Endodermal cell (in vitro differentiated cells): Measurements from ENCODE around the gene LSAMP. TPM values are rescaled to one million over a fixed set of nuclear protein-coding genes. Genes with fewer than 3 reads are reported as not detected.

Source experiments
- DNase-seq: peaks from one replicate; pipeline ENCODE4 v3.0.0-alpha.2; 2017
- H3K27ac ChIP-seq: 2 replicates; pipeline ENCODE4 v1.5.1; 2013; ENCODE audit warnings: mild to moderate bottlenecking, low read depth, low read length, moderate library complexity
- H3K27me3 ChIP-seq: 2 replicates; pipeline ENCODE4 v1.6.1; 2013; ENCODE audit warnings: mild to moderate bottlenecking, low read length, moderate library complexity; ENCODE audit not compliant: insufficient read depth, control insufficient read depth, poor library complexity, severe bottlenecking
- H3K36me3 ChIP-seq: 2 replicates; pipeline ENCODE4 v1.7.0; 2013; ENCODE audit warnings: mild to moderate bottlenecking, low read length, moderate library complexity; ENCODE audit not compliant: control insufficient read depth, insufficient read depth
- H3K4me1 ChIP-seq: one replicate; pipeline ENCODE4 v1.7.0; 2013; ENCODE audit warnings: low read length; ENCODE audit not compliant: control insufficient read depth, insufficient read depth
- H3K4me3 ChIP-seq: 2 replicates; pipeline ENCODE4 v1.5.1; 2013; ENCODE audit warnings: mild to moderate bottlenecking, low read length, moderate library complexity
- H3K9ac ChIP-seq: 2 replicates; pipeline ENCODE4 v1.6.1; 2013; ENCODE audit warnings: mild to moderate bottlenecking, low read length, moderate library complexity; ENCODE audit not compliant: poor library complexity, severe bottlenecking; ENCODE audit errors: extremely low read depth
- H3K9me3 ChIP-seq: 2 replicates; pipeline ENCODE4 v1.6.1; 2013; ENCODE audit warnings: mild to moderate bottlenecking, low read length, moderate library complexity; ENCODE audit not compliant: control insufficient read depth
- H3K27ac Mint-ChIP-seq: 2 replicates; pipeline ENCODE4 v1.8.0; 2020; ENCODE audit warnings: mixed read lengths
- H3K27me3 Mint-ChIP-seq: 2 replicates; pipeline ENCODE4 v1.8.0; 2021; ENCODE audit warnings: mild to moderate bottlenecking, mixed read lengths; ENCODE audit not compliant: insufficient read depth
- H3K36me3 Mint-ChIP-seq: 2 replicates; pipeline ENCODE4 v1.8.0; 2020; ENCODE audit warnings: low read depth, mixed read lengths
- H3K4me1 Mint-ChIP-seq: 2 replicates; pipeline ENCODE4 v1.8.0; 2020; ENCODE audit warnings: mixed read lengths
- H3K4me3 Mint-ChIP-seq: 2 replicates; pipeline ENCODE4 v1.8.0; 2020; ENCODE audit warnings: mild to moderate bottlenecking, moderate library complexity, mixed read lengths
- H3K9me3 Mint-ChIP-seq: 2 replicates; pipeline ENCODE4 v1.8.0; 2020; ENCODE audit warnings: mild to moderate bottlenecking, mixed read lengths
- WGBS, 2 experiments: methylation state at CpG; one replicate each; pipeline versions ENCODE4 v1.1.5 to v1.1.7; 2013; ENCODE audit warnings: missing lambda C conversion rate in 2 of 2, mixed read lengths in 1 of 2; ENCODE audit not compliant: insufficient coverage in 1 of 2, insufficient read length in 1 of 2; 5-methylcytosine and 5-hydroxymethylcytosine counted together
- total RNA-seq, 2 donors: library from RNA; stranded (reverse); fragmentation: NEBNext Ultra II Directional in 1 of 2; extraction: Animal tissue kit (Norgen Biotek cat#: 25700) in 1 of 2; gene quantifications; 2 replicates in 1 of 2; 3 replicates in 1 of 2; pipeline ENCODE4 v1.2.1, GENCODE V29; 2021
- TF ChIP-seq, protein P1 (sequence below): fragments of 200-600 bp; sonication (generic); conservative IDR thresholded peaks from 2 replicates; pipeline ENCODE4 v1.5.0; 2021; ENCODE audit warnings: antibody characterized with exemption, mild to moderate bottlenecking

Gene LSAMP
- total RNA-seq, 2 donors from 2014 or later, result 4.4 to 10.2 TPM

DNA sequence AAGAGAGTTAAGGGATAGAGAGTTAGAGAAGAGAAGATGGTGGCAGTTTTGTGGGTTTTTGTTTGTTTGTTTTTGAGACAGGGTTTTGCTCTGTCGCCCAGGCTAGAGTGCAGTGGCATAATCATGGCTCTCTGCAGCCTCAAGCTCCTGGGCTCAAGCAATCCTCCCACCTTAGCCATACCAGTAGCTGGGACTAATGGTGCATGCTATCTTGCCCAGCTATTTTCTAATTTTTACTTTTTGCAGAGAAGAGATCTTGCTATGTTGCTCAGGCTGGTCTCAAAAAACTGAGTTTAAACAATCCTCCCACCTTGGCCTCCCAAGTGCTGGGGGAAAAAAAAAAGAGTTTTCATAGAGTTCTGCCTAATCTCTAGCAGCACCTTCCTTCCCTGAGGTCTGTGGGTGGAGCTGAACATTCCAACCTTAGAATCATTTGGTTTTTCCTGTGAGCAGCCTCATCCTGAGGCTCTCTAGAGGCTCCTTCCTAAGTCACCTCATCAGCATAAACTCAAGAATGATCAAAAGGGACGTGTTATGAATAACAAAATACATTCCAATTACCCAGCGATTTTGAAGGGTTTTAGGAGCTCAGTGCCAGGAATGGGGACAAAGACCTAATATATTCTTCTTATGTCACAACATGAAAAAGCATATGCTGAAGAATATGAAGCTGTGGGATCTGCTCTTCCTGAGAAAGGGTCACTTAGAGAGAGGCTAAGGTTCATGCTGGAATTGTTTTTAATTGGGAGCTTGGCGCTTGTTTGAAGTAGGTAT, 180.6 kb downstream of the LSAMP start:
- Histone ChIP-seq H3K9me3 (no peaks in the 10 kb centered on the region), H3K4me3 (no peak overlapping the region), H3K36me3 (no peaks in the 10 kb centered on the region), H3K4me1 (peaks cover 1% of the 10 kb centered on the region), H3K27me3 (no peaks in the 10 kb centered on the region), H3K9ac (no peak overlapping the region), H3K27ac (no peak overlapping the region)
- H3K4me3 Mint-ChIP-seq, result no peak overlapping the region
- no peaks in the 10 kb centered on the region for H3K9me3 Mint-ChIP-seq
- peaks cover 26% of the 10 kb centered on the region for H3K27me3 Mint-ChIP-seq
- peak; percentile 65 for DNase-seq
- no peaks in the 10 kb centered on the region for H3K36me3 Mint-ChIP-seq
- H3K27ac Mint-ChIP-seq, result no peak overlapping the region
- peaks cover 28% of the 10 kb centered on the region for H3K4me1 Mint-ChIP-seq
- 76% methylated on average over 4 of the region's 4 CpGs; no CpG with 5 or more reads in 1 of the 2 experiments for WGBS, 2 experiments
- TF ChIP-seq, protein P1, sequence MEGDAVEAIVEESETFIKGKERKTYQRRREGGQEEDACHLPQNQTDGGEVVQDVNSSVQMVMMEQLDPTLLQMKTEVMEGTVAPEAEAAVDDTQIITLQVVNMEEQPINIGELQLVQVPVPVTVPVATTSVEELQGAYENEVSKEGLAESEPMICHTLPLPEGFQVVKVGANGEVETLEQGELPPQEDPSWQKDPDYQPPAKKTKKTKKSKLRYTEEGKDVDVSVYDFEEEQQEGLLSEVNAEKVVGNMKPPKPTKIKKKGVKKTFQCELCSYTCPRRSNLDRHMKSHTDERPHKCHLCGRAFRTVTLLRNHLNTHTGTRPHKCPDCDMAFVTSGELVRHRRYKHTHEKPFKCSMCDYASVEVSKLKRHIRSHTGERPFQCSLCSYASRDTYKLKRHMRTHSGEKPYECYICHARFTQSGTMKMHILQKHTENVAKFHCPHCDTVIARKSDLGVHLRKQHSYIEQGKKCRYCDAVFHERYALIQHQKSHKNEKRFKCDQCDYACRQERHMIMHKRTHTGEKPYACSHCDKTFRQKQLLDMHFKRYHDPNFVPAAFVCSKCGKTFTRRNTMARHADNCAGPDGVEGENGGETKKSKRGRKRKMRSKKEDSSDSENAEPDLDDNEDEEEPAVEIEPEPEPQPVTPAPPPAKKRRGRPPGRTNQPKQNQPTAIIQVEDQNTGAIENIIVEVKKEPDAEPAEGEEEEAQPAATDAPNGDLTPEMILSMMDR, result no peak

- Mint-ChIP-seq H3K27me3 (peaks cover 32% of the 10 kb centered on the region), H3K4me1 (peaks cover 30% of the 10 kb centered on the region), H3K27ac (no peak overlapping the region), H3K36me3 (no peaks in the 10 kb centered on the region), H3K9me3 (no peaks in the 10 kb centered on the region), H3K4me3 (no peak overlapping the region)
- WGBS, 2 experiments, result 82 to 100% methylated on average over 4 to 5 of the region's 5 CpGs
- Histone ChIP-seq H3K4me1 (peaks cover 4% of the 10 kb centered on the region), H3K4me3 (no peak overlapping the region), H3K27me3 (no peaks in the 10 kb centered on the region), H3K36me3 (no peaks in the 10 kb centered on the region), H3K9ac (no peak overlapping the region), H3K27ac (no peak overlapping the region), H3K9me3 (no peaks in the 10 kb centered on the region)
- TF ChIP-seq, protein P1, result no peak
- DNase-seq, result no peak
Observed at GRCh38 chr3:116263842-116264545, 181.3 kb downstream of the LSAMP start.

DNA sequence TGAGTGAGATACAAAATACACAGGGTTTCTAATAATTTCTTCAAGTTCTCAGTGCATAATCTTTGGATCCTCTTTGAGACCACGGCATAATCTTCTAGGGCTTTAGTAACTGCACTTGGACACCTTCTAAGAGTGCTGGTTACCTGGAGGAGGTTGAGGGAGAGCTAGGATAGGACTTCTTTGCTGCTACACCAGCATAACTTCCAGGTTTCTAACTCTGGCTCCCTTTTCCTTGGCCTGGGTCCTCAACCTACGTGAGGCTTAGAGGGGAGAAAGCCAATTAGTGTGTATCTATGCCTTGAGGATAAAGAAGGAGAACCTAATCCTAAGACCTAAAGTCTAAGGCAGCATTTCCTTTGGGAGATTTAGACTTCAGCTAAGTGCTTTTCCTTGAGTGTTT, 184.8 kb downstream of the LSAMP start:
- Histone ChIP-seq H3K9me3 (no peaks in the 10 kb centered on the region), H3K4me3 (no peak overlapping the region), H3K9ac (no peak overlapping the region), H3K4me1 (peaks cover 4% of the 10 kb centered on the region), H3K36me3 (no peaks in the 10 kb centered on the region), H3K27ac (no peak overlapping the region), H3K27me3 (no peaks in the 10 kb centered on the region)
- Mint-ChIP-seq H3K27me3 (peaks cover 49% of the 10 kb centered on the region), H3K27ac (no peak overlapping the region), H3K36me3 (no peaks in the 10 kb centered on the region), H3K9me3 (no peaks in the 10 kb centered on the region), H3K4me1 (peaks cover 23% of the 10 kb centered on the region), H3K4me3 (no peak overlapping the region)
- 28% methylated on average over 2 of the region's 2 CpGs; no CpG with 5 or more reads in 1 of the 2 experiments for WGBS, 2 experiments
- TF ChIP-seq, protein P1, result no peak
- no peak for DNase-seq
